M059J (cell line): Measurements from ENCODE around the gene CLEC4E. TPM values are rescaled to one million over a fixed set of nuclear protein-coding genes. Genes with fewer than 3 reads are reported as not detected.
"Not testable (repeated sequence)": the region's sequence is repeated elsewhere in the genome, so short reads cannot be mapped to it uniquely, and the experiment has no call there.

Experiments
- DNase-seq: peaks from one replicate; pipeline ENCODE4 v3.0.0-alpha.2; 2012; ENCODE audit warnings: low read depth
- total RNA-seq: library from RNA; depleted of rRNA; stranded (reverse); fragments of >200 nt; shearing (Covaris generic); gene quantifications from 2 replicates; pipeline ENCODE4 v1.2.3, GENCODE V29; 2014

The CLEC4E gene
- total RNA-seq, 1 experiment from 2014 or later = not detected

DNA sequence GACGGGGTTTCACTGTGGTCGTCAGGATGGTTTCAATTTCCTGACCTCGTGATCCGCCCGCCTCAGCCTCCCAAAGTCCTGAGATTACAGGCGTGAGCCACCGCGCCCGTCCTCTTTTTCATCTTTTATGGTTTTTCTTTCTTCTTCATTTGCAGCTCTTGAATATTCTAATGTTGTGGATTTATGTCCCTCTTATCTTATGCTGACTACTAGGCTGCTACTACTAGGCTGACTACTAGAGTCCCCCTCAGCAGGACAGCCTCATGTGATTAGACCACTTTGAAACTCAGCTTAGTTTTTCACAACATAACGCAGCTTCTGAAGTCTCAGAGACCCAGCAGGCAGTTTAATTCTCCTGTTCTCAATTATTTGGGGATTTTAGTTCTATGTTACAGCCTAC lies 857 bp upstream of the CLEC4E start:
- DNase-seq = no peak

DNA sequence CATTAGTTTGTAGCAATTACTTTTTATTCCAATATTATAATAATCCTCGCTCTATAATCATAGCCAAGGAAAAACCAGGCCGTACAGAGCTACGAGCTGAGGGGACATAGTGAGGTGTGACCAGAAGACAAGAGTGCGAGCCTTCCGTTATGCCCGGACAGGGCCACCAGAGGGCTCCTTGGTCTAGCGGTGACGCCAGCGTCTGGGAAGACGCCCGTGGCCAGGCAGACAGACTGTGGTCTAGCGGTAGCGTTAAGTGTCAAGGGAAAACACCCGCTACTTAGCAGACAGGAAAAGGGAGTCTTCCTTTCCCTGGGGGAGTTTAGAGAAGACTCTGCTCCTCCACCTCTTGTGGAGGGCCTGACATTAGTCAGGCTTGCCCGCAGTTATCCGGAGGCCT lies 2.9 kb downstream of the CLEC4E start:
- DNase-seq = not testable (repeated sequence)

DNA sequence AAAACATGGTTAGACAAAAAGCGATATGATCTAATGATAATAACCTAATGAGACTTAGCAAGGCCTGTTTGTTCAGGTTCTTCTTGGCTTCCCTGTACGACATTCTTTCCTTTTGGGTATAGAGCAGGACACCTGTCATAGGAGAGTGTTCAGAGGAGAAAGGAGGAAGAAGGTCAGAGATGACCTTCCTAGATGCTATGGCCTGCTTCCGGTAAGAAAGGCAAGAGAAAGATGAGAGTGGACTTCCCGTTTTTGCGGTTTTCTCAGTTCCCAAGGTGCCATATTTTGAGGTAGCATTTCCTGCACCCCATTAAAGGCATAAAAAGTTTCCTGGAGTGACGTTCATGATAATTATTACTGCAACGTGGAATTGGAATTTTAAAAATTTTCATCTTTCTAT lies 8.7 kb downstream of the CLEC4E start:
- no peak for DNase-seq

GRCh38 chr12:8527250-8528130 lies 13.2 kb downstream of the CLEC4E start:
- DNase-seq = no peak

- no peak for DNase-seq
Observed at GRCh38 chr12:8519171-8519570, 21.5 kb downstream of the CLEC4E start.

- DNase-seq = no peak
Observed at GRCh38 chr12:8517971-8518370, 22.7 kb downstream of the CLEC4E start.

GRCh38 chr12:8513256-8513655 lies 27.4 kb downstream of the CLEC4E start, which contains the start of gene CLEC4D:
TSS of gene CLEC4D (plus strand) at chr12:8513503. CDS start at chr12:8513733, 230 bp downstream.
- DNase-seq = no peak

DNA sequence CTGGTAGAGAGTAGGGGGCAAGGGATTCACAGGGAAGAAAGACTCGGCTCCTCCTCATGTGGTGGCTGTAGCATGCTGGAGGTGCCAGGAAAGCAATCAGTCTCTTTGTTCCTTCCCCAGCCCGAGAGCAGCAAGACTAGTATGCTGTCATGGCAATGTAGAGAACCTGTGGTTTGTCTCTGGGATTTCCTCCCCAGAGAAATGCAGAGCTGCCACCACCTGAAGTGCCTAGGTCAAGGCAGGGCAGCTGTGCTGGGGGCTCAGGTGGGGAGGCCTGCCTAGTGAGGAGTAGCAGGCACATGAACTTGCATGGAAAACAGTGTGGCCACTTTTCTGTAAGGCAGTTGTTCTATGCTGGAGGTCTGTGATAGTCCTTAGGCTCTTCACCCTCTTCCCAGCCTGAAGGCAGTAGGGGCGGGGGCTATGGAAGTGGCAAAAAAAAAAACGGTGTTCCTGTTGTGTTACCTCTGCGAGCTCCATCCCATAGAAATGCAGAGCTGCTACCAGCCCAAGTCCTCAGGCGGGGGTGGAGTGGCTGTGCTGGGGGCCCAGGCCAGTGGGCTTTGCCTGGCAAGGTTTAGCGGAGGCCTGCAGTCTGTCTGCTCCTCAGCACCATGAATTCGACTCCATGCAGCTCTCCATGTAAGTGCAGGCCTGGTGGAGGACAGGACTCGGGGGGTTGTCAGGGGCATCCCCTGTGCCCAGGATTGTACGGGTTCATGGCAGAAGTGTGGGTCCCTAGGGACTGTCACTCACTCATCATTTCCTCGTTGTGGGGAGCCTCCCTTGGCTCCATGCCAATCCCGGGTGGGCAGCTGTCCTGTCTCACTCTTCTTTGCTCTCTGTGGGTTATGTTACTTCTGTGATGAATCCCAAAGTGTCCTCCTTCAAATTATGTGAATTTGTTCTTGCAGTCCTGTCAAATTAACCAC lies 31.5 kb downstream of the CLEC4E start:
- DNase-seq = no peak

DNA sequence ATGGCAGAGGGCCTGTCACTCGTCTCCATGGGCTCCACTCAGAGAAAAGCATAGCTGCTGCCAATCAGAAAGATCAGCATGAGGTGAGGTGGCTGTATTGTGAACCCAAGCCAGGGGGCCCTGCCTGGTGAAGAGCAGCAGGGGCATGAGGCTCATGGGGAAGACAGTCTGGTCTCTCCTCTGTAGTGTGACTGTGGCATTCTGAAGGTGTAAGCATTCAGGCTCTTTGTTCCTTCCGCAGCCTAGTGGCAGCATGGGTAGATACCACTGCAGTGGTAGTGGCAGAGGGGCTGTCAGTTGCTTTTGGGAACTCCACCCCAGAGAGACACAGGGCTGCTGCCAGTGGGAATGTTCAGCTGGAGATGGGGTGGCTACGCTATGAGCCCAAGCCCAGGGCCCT lies 32.5 kb downstream of the CLEC4E start:
- no peak for DNase-seq

- DNase-seq = no peak
Observed at GRCh38 chr12:8507596-8507995, 33.1 kb downstream of the CLEC4E start.

- DNase-seq = no peak
Observed at GRCh38 chr12:8504351-8504750, 36.4 kb downstream of the CLEC4E start.

DNA sequence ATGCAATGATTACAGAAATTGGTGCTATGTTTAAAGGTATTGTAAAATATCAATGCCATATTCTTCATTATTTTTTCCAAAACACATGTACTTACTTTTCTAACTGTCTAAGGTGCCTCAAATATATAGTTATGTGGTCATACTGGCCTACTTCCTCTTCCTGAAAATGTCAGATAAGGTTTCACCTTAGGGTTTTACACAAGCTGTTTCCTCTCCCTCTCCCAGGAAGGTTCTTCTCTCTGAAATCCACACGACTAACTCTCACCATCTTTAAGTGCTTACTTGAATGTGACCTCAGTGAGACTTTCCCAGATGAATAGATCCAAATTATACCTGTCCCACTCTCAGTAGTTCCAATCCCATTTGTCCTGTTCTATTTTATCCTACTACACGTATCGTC lies 39.0 kb downstream of the CLEC4E start:
- no peak for DNase-seq

GRCh38 chr12:8499616-8500015 lies 41.1 kb downstream of the CLEC4E start:
- DNase-seq = no peak

DNA sequence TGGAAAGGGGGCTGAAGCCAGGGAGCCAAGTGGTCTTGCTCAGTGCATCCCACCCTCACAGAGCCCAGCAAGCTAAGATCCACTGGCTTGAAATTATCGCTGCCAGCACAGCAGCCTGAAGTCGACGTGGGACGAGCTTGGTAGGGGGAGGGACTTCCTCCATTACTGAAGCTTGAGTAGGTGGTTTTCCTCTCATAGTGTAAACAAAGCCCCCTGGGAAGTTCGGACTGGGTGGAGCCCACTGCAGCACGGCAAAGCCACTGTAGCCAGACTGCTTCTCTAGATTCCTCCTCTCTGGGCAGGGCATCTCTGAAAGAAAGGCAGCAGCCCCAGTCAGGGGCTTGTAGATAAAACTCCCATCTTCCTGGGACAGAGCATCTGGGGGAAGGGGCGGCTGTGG lies 44.6 kb downstream of the CLEC4E start:
- not testable (repeated sequence) for DNase-seq

GRCh38 chr12:8495671-8496070 lies 45.0 kb downstream of the CLEC4E start:
- DNase-seq = not testable (repeated sequence)

GRCh38 chr12:8493084-8493483 lies 47.6 kb downstream of the CLEC4E start:
- no peak for DNase-seq

- no peak for DNase-seq
Observed at GRCh38 chr12:8491646-8492530, 48.8 kb downstream of the CLEC4E start.
